Peyer's patch (tissue), 4 donors: ENCODE measurements around the gene AFTPH. TPM values are rescaled to one million over a fixed set of nuclear protein-coding genes. Genes with fewer than 3 reads are reported as not detected.

ENCODE experiments used
- DNase-seq, 3 donors: peaks; one replicate each; pipeline ENCODE4 v3.0.0-alpha.2; 2017 to 2019
- H3K27ac ChIP-seq, 4 donors: fragments of 200-600 bp; sonication (generic); one replicate each; pipeline ENCODE4 v1.5.1; 2016 to 2019
- H3K27me3 ChIP-seq, 2 donors: fragments of 200-600 bp; sonication (generic); one replicate each; pipeline ENCODE4 v1.5.1; 2019
- H3K36me3 ChIP-seq, 3 donors: fragments of 200-600 bp; sonication (generic); one replicate each; pipeline ENCODE4 v1.5.1; 2016 to 2019
- H3K4me1 ChIP-seq, 4 donors: fragments of 200-600 bp; sonication (generic); one replicate each; pipeline ENCODE4 v1.5.1; 2016 to 2019
- H3K4me3 ChIP-seq, 4 donors: fragments of 200-600 bp; sonication (generic); 1 replicate in 3 of 4; 2 replicates in 1 of 4; pipeline ENCODE4 v1.5.1; 2016 to 2019; ENCODE audit warnings: mild to moderate bottlenecking in 1 of 4
- H3K9me3 ChIP-seq, 4 donors: fragments of 200-600 bp; sonication (generic); one replicate each; pipeline ENCODE4 v1.5.1; 2016 to 2019; ENCODE audit warnings: mild to moderate bottlenecking in 1 of 4
- POLR2A ChIP-seq, 2 donors: fragments of 450-650 bp; IDR thresholded peaks; one replicate each; pipeline ENCODE4 v1.5.1; 2017; ENCODE audit warnings: antibody characterized with exemption in 2 of 2, mild to moderate bottlenecking in 2 of 2, moderate library complexity in 2 of 2
- total RNA-seq, 4 donors: library from RNA; depleted of rRNA; stranded (reverse); fragments of >200 nt; gene quantifications; one replicate each; pipeline ENCODE4 v1.1.0, GENCODE V29; 2016
- TF ChIP-seq, protein P1 (sequence below), 6 experiments: fragments of 450-650 bp in 4 of 6; fragments of 200-600 bp in 2 of 6; sonication (generic) in 1 of 6; IDR thresholded peaks; one replicate each; pipeline ENCODE4 v1.5.1; 2017 to 2019; ENCODE audit warnings: antibody characterized with exemption in 6 of 6, mild to moderate bottlenecking in 3 of 6, moderate library complexity in 1 of 6

AFTPH gene
- total RNA-seq, 4 donors from 2014 or later: 41.7 to 79.0 (median 69.3) TPM

DNA sequence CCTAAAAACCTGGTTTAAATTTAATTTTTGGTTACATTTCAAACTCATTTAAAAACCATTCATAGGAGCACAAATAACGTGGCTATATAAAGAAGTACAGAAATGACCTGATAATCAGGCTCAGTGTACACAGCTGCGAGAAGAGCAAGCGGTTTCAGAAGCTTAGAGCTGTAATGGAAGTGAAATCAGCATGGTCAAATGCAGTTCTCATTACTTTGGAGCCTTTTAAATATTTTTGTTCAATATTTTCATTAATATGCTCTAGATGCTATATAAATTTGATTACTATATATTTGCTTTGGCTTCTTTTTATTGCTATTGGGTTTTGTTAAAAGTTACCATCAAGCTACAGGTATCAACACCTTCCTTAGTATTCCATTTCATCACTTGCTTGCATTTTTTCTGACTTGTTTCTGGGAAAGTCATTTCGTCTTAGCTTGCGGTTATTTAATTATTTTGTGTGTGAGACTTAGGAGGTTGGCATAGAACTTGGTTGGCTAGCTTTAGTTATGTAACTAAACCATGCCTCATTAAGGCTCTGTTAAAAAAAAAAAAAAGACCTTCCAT is 58.7 kb downstream of the AFTPH start:
- peaks cover 0 to 32% (median 0%) of the 10 kb centered on the region in 3 donors for H3K36me3 ChIP-seq

DNA sequence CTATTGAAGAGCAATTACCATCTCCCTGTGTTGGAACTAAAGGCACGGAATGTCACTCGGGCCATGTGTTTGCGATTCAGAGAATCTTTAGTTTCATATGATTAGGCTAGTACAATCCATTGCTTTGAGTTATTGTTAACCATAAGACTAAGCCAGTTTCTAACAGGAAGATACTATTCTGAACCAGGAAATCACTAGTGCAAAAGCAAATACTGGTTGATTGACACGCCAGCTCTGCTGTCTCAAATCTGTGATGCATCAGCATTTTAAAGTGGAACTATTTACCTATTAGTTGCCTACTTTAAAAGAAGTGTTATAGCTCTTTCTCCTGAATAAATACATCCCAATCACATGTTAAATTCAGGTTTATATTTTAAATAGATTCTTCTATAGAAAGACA is 61.9 kb downstream of the AFTPH start:
- Histone ChIP-seq H3K36me3 (peaks cover 0 to 32% (median 0%) of the 10 kb centered on the region in 3 donors), H3K9me3 (no peaks in the 10 kb centered on the region), H3K4me3 (no peak overlapping the region), H3K4me1 (no peaks in the 10 kb centered on the region), H3K27me3 (no peaks in the 10 kb centered on the region), H3K27ac (no peak overlapping the region)
- TF ChIP-seq, protein P1, sequence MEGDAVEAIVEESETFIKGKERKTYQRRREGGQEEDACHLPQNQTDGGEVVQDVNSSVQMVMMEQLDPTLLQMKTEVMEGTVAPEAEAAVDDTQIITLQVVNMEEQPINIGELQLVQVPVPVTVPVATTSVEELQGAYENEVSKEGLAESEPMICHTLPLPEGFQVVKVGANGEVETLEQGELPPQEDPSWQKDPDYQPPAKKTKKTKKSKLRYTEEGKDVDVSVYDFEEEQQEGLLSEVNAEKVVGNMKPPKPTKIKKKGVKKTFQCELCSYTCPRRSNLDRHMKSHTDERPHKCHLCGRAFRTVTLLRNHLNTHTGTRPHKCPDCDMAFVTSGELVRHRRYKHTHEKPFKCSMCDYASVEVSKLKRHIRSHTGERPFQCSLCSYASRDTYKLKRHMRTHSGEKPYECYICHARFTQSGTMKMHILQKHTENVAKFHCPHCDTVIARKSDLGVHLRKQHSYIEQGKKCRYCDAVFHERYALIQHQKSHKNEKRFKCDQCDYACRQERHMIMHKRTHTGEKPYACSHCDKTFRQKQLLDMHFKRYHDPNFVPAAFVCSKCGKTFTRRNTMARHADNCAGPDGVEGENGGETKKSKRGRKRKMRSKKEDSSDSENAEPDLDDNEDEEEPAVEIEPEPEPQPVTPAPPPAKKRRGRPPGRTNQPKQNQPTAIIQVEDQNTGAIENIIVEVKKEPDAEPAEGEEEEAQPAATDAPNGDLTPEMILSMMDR (IDR thresholded peaks at IDR 0.05): no peak
- no peak for TF ChIP-seq POLR2A (IDR thresholded peaks at IDR 0.05)
- no peak for DNase-seq

More for the DNA sequence above, 58.7 kb downstream of the AFTPH start:
- no peak for DNase-seq
- H3K4me1 ChIP-seq: no peaks in the 10 kb centered on the region
- no peak overlapping the region for H3K4me3 ChIP-seq
- TF ChIP-seq, protein P1 (IDR thresholded peaks at IDR 0.05): no peak
- TF ChIP-seq POLR2A (IDR thresholded peaks at IDR 0.05): no peak
- H3K27me3 ChIP-seq: no peaks in the 10 kb centered on the region
- no peaks in the 10 kb centered on the region for H3K9me3 ChIP-seq
- no peak overlapping the region for H3K27ac ChIP-seq

DNA sequence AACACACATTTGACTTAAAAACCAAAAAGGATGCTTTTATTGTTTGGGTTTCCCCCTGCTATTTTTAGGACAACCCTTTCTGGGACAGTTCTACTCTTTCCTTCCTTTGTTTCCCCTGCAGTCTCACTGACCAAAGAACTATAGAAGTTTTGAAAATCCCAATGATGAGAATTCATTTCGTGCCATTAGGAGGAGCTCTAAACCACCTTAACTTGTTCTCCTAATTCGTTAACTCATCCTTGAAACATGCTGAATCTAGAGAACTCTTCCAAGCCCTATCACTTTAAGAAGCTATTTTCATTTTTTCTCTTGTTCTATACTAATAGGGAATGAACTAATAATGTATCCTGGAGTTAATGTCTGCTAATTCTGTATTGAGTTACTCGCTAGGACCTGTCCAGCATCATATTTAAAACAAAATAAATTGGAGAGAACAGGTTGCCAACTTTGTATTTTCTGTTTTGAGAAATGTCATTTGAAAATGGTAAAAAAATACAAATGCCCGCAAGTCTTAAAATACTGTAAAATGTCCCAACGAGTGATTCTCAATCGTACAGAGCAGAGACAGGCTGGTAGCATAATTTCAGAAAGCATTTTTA is 62.9 kb downstream of the AFTPH start:
- Histone ChIP-seq H3K36me3 (peaks cover 0 to 39% (median 0%) of the 10 kb centered on the region in 3 donors), H3K27ac (no peak overlapping the region), H3K4me1 (no peaks in the 10 kb centered on the region), H3K9me3 (no peaks in the 10 kb centered on the region), H3K27me3 (no peaks in the 10 kb centered on the region), H3K4me3 (no peak overlapping the region)
- TF ChIP-seq, protein P1 (IDR thresholded peaks at IDR 0.05): peak; percentile 23 to 73 (median 58)
- TF ChIP-seq POLR2A (IDR thresholded peaks at IDR 0.05): no peak
- DNase-seq: no peak

DNA sequence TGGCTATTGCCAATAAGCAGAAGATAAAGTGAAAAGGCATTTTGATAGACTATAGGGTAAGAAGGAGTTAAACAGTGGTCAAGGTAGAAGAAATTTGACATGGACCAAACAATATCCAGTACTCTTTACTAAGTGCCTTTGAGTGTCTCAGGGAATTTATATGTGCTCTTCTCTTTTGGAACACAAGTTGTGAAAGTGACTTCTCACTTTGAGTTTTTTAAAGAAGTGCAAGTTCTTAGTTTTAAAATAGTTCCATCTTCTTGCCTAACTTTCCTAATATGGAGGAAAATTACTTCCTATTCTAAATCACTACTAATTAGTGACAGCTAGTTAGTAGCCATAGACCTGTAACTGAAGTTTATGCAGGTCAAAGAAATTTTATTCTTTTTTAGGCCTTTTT is 63.4 kb downstream of the AFTPH start:
- TF ChIP-seq, protein P1 (IDR thresholded peaks at IDR 0.05): no peak
- Histone ChIP-seq H3K4me3 (no peak overlapping the region), H3K27ac (no peak overlapping the region), H3K36me3 (peaks cover 0 to 43% (median 0%) of the 10 kb centered on the region in 3 donors), H3K9me3 (no peaks in the 10 kb centered on the region), H3K4me1 (no peaks in the 10 kb centered on the region), H3K27me3 (no peaks in the 10 kb centered on the region)
- DNase-seq: no peak

DNA sequence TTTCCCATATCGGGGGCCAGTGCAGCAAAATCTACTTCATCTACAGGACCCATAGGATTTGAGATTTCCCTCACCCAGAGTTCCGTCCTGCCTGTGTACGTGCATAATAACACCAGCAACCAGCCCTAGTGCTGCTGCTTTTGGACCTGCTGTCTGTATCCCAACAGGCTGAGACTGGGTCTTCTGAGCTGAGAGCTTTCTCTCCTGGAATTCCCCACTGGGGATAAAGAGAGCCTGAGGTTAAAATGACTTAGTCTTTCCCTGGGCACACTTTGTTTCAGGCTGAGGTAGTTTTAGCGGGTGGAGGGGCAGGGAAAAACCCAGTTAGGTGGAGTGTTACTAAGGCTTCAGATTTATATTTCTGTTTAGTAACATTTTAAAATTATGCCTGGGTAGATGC is 67.1 kb downstream of the AFTPH start:
- Histone ChIP-seq H3K36me3 (peaks cover 0 to 44% (median 0%) of the 10 kb centered on the region in 3 donors), H3K4me3 (no peak overlapping the region), H3K4me1 (peaks cover 0 to 14% (median 0%) of the 10 kb centered on the region in 4 donors), H3K9me3 (no peaks in the 10 kb centered on the region), H3K27ac (no peak overlapping the region), H3K27me3 (no peaks in the 10 kb centered on the region)
- no peak for DNase-seq
- TF ChIP-seq, protein P1 (IDR thresholded peaks at IDR 0.05): no peak
- TF ChIP-seq POLR2A (IDR thresholded peaks at IDR 0.05): no peak
